NB4 (cell line): ENCODE data around the gene PPP4R4.

Experiments
- CTCF ChIP-seq: IDR thresholded peaks from one replicate; pipeline ENCODE4 v1.5.1; 2012; ENCODE audit warnings: low read depth, low read length
- MAX ChIP-seq: IDR thresholded peaks from 2 replicates; pipeline ENCODE4 v1.6.1; 2011; ENCODE audit warnings: low read depth, low read length
- POLR2A ChIP-seq: IDR thresholded peaks from 2 replicates; pipeline ENCODE4 v1.6.1; 2011; ENCODE audit warnings: mild to moderate bottlenecking; ENCODE audit not compliant: insufficient read length; ENCODE audit errors: extremely low read depth

GRCh38 chr14:94142836-94143235 lies 31.3 kb upstream of the PPP4R4 start:
- TF ChIP-seq POLR2A (no peak), CTCF (no peak), MAX (no peak)
